Left lung (tissue), 10 donors: ENCODE data around the gene FHOD3. TPM values are rescaled to one million over a fixed set of nuclear protein-coding genes. Genes with fewer than 3 reads are reported as not detected.

Experiments
- ATAC-seq: fragments of 200-7000 bp; cut with Tn5 transposase; one replicate; pipeline ENCODE4 v1.9.1; 2020; ENCODE audit warnings: moderate library complexity
- DNase-seq, 4 donors: peaks; one replicate each; pipeline ENCODE4 v3.0.0-alpha.2; 2013 to 2020
- H3K27ac ChIP-seq, 2 donors: fragments of 200-600 bp; sonication (generic) in 1 of 2; one replicate each; pipeline versions ENCODE4 v1.5.0 to v1.8.0; 2020 to 2021
- H3K27me3 ChIP-seq, 2 donors: fragments of 200-600 bp; sonication (generic) in 1 of 2; one replicate each; pipeline versions ENCODE4 v1.5.0 to v1.8.0; 2020 to 2021
- H3K36me3 ChIP-seq, 2 donors: fragments of 200-600 bp; sonication (generic) in 1 of 2; one replicate each; pipeline versions ENCODE4 v1.5.0 to v1.8.0; 2020 to 2021
- H3K4me1 ChIP-seq, 2 donors: fragments of 200-600 bp; one replicate each; pipeline ENCODE4 v1.8.0; 2021
- H3K4me3 ChIP-seq, 2 donors: fragments of 200-600 bp; sonication (generic) in 1 of 2; one replicate each; pipeline versions ENCODE4 v1.5.0 to v1.8.0; 2020 to 2021; ENCODE audit warnings: mild to moderate bottlenecking in 1 of 2
- H3K9me3 ChIP-seq, 2 donors: fragments of 200-600 bp; sonication (generic) in 1 of 2; one replicate each; pipeline versions ENCODE4 v1.5.0 to v1.8.0; 2020 to 2021
- intact Hi-C, 2 donors: fragments of 100-400 bp; cut with DNase I; formaldehyde crosslinking; loops; one replicate each; pipeline versions ENCODE4 v1.11.2 to v1.14.2; 2022
- polyA plus RNA-seq, 6 donors: library from polyadenylated mRNA; unstranded; fragments of 120-200 nt; gene quantifications; one replicate each; pipeline ENCODE4 v1.2.1, GENCODE V29; 2013; ENCODE audit not compliant: insufficient read length in 6 of 6
- total RNA-seq, 2 donors: library from RNA; stranded (reverse); fragmentation: NEBNext Ultra II Directional; extraction: Animal tissue kit (Norgen Biotek cat#: 25700); gene quantifications; one replicate each; pipeline ENCODE4 v1.2.1, GENCODE V29; 2021
- TF ChIP-seq, protein P1 (sequence below), 2 donors: fragments of 200-600 bp; sonication (generic) in 1 of 2; IDR thresholded peaks; one replicate each; pipeline versions ENCODE4 v1.5.0 to v1.8.0; 2021; ENCODE audit warnings: antibody characterized with exemption in 2 of 2
- donor health status: DM: no; HTN: yes; CAD: no.
- donor health status: DM: no; HTN: no; CAD: no.

Gene FHOD3
- total and polyA plus RNA-seq, 8 donors: 0.55 to 2.9 (median 1.5) TPM

DNA sequence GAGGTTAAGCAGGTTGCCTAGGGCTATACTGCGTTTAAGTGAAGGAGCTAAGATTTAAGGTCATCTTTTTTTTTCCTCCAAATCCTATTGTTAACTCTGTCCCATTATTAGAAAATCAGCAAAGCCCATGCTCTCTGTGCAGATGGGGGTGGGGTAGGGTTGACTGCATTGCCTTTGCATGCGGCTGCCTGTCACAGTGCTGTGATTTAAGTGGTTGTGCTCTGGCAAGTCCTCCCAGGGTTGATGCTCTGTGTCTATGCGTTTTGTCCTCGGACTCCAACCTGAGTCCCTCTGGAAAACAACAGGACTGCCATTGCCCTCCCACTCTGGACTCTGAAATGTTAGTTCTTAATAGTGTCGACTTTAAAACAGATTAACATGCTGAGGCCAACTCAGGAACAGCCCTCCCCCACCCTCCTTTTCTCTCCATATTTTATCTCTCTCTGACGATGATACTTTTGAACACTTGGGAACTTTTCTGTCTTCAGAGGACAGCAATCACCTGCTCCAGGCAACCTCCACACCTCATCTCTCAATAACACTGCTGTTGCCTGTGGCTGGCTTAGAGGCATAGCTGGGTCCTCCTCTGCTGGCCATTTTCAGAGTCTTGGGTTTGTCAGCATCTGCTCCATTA, 5.8 kb downstream of the FHOD3 start:
- Histone ChIP-seq H3K36me3 (no peaks in the 10 kb centered on the region), H3K27me3 (peaks cover 23 to 71% of the 10 kb centered on the region in 2 donors), H3K9me3 (no peaks in the 10 kb centered on the region), H3K4me1 (peaks cover under 1 to 4% of the 10 kb centered on the region in 2 donors), H3K4me3 (no peak overlapping the region), H3K27ac (no peak overlapping the region)
- no peak for ATAC-seq
- TF ChIP-seq, protein P1, sequence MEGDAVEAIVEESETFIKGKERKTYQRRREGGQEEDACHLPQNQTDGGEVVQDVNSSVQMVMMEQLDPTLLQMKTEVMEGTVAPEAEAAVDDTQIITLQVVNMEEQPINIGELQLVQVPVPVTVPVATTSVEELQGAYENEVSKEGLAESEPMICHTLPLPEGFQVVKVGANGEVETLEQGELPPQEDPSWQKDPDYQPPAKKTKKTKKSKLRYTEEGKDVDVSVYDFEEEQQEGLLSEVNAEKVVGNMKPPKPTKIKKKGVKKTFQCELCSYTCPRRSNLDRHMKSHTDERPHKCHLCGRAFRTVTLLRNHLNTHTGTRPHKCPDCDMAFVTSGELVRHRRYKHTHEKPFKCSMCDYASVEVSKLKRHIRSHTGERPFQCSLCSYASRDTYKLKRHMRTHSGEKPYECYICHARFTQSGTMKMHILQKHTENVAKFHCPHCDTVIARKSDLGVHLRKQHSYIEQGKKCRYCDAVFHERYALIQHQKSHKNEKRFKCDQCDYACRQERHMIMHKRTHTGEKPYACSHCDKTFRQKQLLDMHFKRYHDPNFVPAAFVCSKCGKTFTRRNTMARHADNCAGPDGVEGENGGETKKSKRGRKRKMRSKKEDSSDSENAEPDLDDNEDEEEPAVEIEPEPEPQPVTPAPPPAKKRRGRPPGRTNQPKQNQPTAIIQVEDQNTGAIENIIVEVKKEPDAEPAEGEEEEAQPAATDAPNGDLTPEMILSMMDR (IDR thresholded peaks at IDR 0.05): no peak
- intact Hi-C loops: no loop called here
- DNase-seq: no peak

DNA sequence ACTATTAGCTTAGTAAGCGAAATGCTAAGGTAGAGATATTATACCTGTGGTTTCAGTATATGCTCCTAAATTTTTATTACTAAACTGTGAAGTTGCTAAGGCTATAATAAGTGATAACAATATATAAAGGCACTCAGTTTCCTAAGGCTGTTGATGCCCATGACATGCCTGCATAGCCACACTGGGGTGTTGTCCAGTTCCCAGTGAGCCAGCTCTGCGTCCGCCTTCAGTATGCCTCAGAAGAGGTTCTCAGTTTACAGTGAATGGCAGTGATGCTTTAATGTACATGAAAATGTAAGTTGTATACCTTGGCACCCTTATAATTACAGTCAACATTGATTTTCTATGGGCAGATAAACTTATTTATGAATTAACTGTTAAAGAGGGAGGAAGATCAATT, 7.2 kb downstream of the FHOD3 start:
- ATAC-seq (no peak), DNase-seq (no peak)
- H3K4me1 ChIP-seq: no peaks in the 10 kb centered on the region
- H3K27ac ChIP-seq: no peak overlapping the region
- no peak overlapping the region for H3K4me3 ChIP-seq
- peaks cover 9 to 67% of the 10 kb centered on the region in 2 donors for H3K27me3 ChIP-seq
- intact Hi-C loops: no loop called here
- H3K9me3 ChIP-seq: no peaks in the 10 kb centered on the region
- no peaks in the 10 kb centered on the region for H3K36me3 ChIP-seq
- TF ChIP-seq, protein P1 (IDR thresholded peaks at IDR 0.05): no peak

DNA sequence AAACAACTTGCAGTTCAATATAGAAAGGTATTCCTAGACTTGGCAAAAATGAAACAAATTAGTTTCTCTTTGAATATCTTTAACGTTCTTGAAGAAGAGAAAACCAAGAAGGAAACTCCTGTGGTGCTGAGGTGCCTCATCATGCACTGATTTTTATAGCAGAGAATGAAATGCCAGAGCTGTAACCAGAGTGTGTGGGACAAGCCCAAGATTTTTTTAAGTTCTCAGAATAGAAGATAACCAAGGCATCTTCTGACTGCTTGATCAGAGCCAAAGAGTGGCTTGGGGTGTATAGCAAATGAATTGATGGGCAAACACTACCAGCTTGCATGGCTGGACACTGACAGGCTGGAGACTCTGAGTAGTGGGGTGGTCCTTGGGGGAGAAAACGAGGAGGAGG, 7.9 kb downstream of the FHOD3 start:
- no peaks in the 10 kb centered on the region for H3K9me3 ChIP-seq
- TF ChIP-seq, protein P1 (IDR thresholded peaks at IDR 0.05): no peak
- no peak for DNase-seq
- no peaks in the 10 kb centered on the region for H3K4me1 ChIP-seq
- intact Hi-C loops: no loop called here
- H3K4me3 ChIP-seq: no peak overlapping the region
- no peaks in the 10 kb centered on the region for H3K36me3 ChIP-seq
- ATAC-seq: no peak
- H3K27me3 ChIP-seq: peaks cover 3 to 66% of the 10 kb centered on the region in 2 donors
- H3K27ac ChIP-seq: no peak overlapping the region

DNA sequence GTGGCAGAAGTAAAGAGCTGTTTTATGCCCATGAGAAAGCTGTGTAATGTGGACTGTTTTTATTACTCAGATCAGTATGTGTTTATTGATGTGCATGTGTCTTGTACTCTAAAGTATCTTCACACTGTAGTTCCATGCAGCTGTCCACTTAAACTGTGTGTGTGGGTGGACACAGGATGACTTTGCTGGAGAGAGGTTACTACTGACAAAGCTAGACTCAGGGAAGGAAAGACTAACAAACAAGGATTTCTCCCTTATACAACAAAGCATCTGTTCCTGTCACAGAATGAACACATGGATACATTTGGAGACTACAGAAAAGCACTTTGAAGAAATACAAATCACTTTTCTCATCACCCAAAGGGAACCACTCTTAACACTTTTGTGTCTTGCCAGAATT, 10.0 kb downstream of the FHOD3 start:
- intact Hi-C loops: no loop called here
- Histone ChIP-seq H3K27me3 (peaks cover 0 to 63% of the 10 kb centered on the region in 2 donors), H3K4me1 (no peaks in the 10 kb centered on the region), H3K9me3 (no peaks in the 10 kb centered on the region), H3K27ac (no peak overlapping the region), H3K36me3 (no peaks in the 10 kb centered on the region), H3K4me3 (no peak overlapping the region)
- ATAC-seq (no peak), DNase-seq (no peak)
- TF ChIP-seq, protein P1 (IDR thresholded peaks at IDR 0.05): no peak

DNA sequence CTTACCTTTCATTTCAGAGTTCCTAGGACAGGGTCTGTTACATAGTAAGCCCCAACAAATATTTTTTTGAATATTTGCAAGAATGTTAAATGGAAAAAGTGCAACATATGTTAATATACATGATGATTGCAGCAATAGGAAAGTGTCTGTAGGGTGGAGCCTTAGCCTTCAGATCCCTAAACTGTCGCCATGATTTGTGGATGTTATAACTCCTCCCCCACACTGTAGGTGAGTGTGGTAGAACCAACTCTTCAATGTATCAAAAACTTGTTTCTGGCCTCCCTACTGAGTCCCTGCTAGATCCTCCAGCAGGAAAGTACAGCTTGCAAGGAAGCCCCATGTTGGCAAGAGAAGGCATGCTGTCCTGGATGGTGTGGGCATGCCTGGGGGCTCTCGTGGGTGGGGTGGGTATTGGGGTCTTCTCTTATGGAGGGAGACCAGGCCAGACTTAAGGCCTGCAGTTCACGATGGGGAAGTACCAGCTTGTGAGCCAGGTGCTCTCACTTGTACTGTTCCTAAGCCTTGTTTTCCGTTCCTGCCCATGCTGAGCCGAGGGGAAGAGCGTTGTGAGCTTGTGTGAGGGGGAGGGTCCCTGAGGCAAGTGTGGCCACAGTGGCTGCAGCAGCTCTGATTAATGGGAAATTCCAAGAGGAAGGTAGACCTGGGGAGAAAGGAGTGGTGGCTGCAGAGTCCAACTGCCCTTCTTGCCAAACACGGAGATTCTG, 11.4 kb downstream of the FHOD3 start:
- no peak for ATAC-seq
- H3K27me3 ChIP-seq: peaks cover 0 to 56% of the 10 kb centered on the region in 2 donors
- H3K9me3 ChIP-seq: no peaks in the 10 kb centered on the region
- no peaks in the 10 kb centered on the region for H3K36me3 ChIP-seq
- DNase-seq: no peak
- no peak overlapping the region for H3K4me3 ChIP-seq
- intact Hi-C loops: no loop called here
- no peak overlapping the region for H3K27ac ChIP-seq
- TF ChIP-seq, protein P1 (IDR thresholded peaks at IDR 0.05): no peak
- H3K4me1 ChIP-seq: no peaks in the 10 kb centered on the region
